PC-9 (cell line): ENCODE measurements around the gene CFAP74. TPM values are rescaled to one million over a fixed set of nuclear protein-coding genes. Genes with fewer than 3 reads are reported as not detected.

Experiments
- BruUV-seq: library from RNA; stranded (reverse); fragments of 400-500 nt; replicated peaks from 2 replicates; lab custom pipeline; 2021; lab: Mats Ljungman, UMichigan
- CTCF ChIA-PET: fragments of 300-600 bp; sonication (Branson Sonifier 250); formaldehyde crosslinking; loops from one replicate; lab custom pipeline; 2022; ENCODE audit warnings: antibody characterized with exemption; lab: Charles Lee
- POLR2A ChIA-PET: fragments of 300-600 bp; sonication (Branson Sonifier 250); formaldehyde crosslinking; loops from one replicate; lab custom pipeline; 2022; ENCODE audit warnings: antibody characterized with exemption; ENCODE audit not compliant: unreplicated experiment; lab: Charles Lee
- DNase-seq, 2 experiments: peaks; one replicate each; pipeline versions ENCODE4 v3.0.0 to v3.0.0-alpha.2; 2015 to 2022; ENCODE audit warnings: mixed read lengths in 1 of 2
- H2AFZ ChIP-seq: fragments of 200-600 bp; sonication (generic); 2 replicates; pipeline ENCODE4 v1.8.1; 2017; ENCODE audit warnings: antibody characterized with exemption
- H3F3A ChIP-seq: fragments of 200-600 bp; sonication (generic); 2 replicates; pipeline ENCODE4 v1.8.1; 2017; ENCODE audit warnings: antibody characterized with exemption, mild to moderate bottlenecking, low read depth; ENCODE audit not compliant: insufficient read depth
- H3K27ac ChIP-seq: fragments of 200-600 bp; sonication (generic); 2 replicates; pipeline ENCODE4 v1.6.1; 2016; ENCODE audit warnings: mixed run types
- H3K27me3 ChIP-seq: fragments of 200-600 bp; sonication (generic); 2 replicates; pipeline ENCODE4 v1.6.1; 2016; ENCODE audit warnings: low read depth, mixed run types; ENCODE audit not compliant: insufficient read depth
- H3K36me3 ChIP-seq: fragments of 200-600 bp; sonication (generic); 2 replicates; pipeline ENCODE4 v1.6.1; 2016; ENCODE audit warnings: low read depth, mixed run types
- H3K4me1 ChIP-seq: fragments of 200-600 bp; sonication (generic); replicated peaks from 2 replicates; pipeline ENCODE4 v1.6.1; 2016; ENCODE audit warnings: mixed run types; ENCODE audit not compliant: insufficient read depth
- H3K4me2 ChIP-seq: fragments of 200-600 bp; sonication (generic); 2 replicates; pipeline ENCODE4 v1.6.1; 2017; ENCODE audit warnings: mixed run types
- H3K4me3 ChIP-seq: fragments of 200-600 bp; sonication (generic); 2 replicates; pipeline ENCODE4 v1.6.1; 2016; ENCODE audit warnings: mixed run types
- H3K79me2 ChIP-seq: fragments of 200-600 bp; sonication (generic); 2 replicates; pipeline ENCODE4 v1.6.1; 2017; ENCODE audit warnings: low read depth, mixed run types
- H3K9me2 ChIP-seq: fragments of 200-600 bp; sonication (generic); 2 replicates; pipeline ENCODE4 v1.8.1; 2017; ENCODE audit warnings: mild to moderate bottlenecking; ENCODE audit not compliant: insufficient read depth
- H3K9me3 ChIP-seq: fragments of 200-600 bp; sonication (generic); 2 replicates; pipeline ENCODE4 v1.8.1; 2016; ENCODE audit warnings: low read depth; ENCODE audit not compliant: insufficient read depth
- H4K20me1 ChIP-seq: fragments of 200-600 bp; sonication (generic); 2 replicates; pipeline ENCODE4 v1.8.1; 2017; ENCODE audit not compliant: insufficient read depth
- EZH2 ChIP-seq: fragments of 200-600 bp; sonication (generic); IDR thresholded peaks from 2 replicates; pipeline ENCODE4 v1.8.0; 2017; ENCODE audit warnings: antibody characterized with exemption, low read depth
- intact Hi-C: fragments of 100-400 bp; cut with micrococcal nuclease; formaldehyde crosslinking; loops from one replicate; pipeline ENCODE4 v1.10.0; 2022; ENCODE audit not compliant: unreplicated experiment
- total RNA-seq: library from RNA; stranded (reverse); gene quantifications from 2 replicates; pipeline ENCODE4 v1.2.3, GENCODE V29; 2021
- TF ChIP-seq, protein P1 (sequence below): fragments of 200-600 bp; sonication (generic); conservative IDR thresholded peaks from 2 replicates; pipeline ENCODE4 v1.6.1; 2017; ENCODE audit warnings: mixed run types, antibody characterized with exemption, mild to moderate bottlenecking, moderate library complexity

The CFAP74 gene
- total RNA-seq, 1 experiment from 2014 or later = 2.8 TPM

DNA sequence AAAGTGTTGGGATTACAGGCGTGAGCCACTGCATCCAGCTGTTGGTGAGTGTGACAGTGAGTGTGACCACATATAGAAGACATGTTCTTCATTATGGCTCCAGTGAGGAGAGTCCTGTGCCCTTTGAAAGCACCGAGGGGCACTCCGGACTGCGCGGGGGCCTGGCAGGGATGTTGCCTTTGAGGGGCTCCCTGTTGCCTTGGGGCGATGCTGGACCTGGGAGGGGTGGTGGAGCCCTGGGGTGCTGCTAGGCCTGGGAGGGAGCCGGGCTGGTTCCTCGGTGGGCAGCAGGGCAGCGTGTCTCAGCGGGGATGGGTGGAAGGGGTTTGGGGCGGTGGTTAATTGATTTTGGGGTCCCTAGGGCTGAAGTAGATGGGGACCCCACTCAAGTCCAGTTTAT lies 25.5 kb downstream of the CFAP74 start:
- no peak for TF ChIP-seq EZH2
- TF ChIP-seq, protein P1, sequence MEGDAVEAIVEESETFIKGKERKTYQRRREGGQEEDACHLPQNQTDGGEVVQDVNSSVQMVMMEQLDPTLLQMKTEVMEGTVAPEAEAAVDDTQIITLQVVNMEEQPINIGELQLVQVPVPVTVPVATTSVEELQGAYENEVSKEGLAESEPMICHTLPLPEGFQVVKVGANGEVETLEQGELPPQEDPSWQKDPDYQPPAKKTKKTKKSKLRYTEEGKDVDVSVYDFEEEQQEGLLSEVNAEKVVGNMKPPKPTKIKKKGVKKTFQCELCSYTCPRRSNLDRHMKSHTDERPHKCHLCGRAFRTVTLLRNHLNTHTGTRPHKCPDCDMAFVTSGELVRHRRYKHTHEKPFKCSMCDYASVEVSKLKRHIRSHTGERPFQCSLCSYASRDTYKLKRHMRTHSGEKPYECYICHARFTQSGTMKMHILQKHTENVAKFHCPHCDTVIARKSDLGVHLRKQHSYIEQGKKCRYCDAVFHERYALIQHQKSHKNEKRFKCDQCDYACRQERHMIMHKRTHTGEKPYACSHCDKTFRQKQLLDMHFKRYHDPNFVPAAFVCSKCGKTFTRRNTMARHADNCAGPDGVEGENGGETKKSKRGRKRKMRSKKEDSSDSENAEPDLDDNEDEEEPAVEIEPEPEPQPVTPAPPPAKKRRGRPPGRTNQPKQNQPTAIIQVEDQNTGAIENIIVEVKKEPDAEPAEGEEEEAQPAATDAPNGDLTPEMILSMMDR = no peak
- POLR2A ChIA-PET = no interaction called here
- H3K27ac ChIP-seq = no peak overlapping the region
- no peaks in the 10 kb centered on the region for H3K9me3 ChIP-seq
- no peaks in the 10 kb centered on the region for H3K4me1 ChIP-seq
- H4K20me1 ChIP-seq = no peaks in the 10 kb centered on the region
- H3K4me2 ChIP-seq = no peak overlapping the region
- no TSS peak for BruUV-seq
- CTCF ChIA-PET = interaction anchor here (0.6 kb wide), 1 partner anchor 171 kb away, joined by 4 read pairs; no protein-coding TSS in a partner anchor
- intact Hi-C loops = no loop called here
- no peak overlapping the region for H3K4me3 ChIP-seq
- H3K36me3 ChIP-seq = no peaks in the 10 kb centered on the region
- no peaks in the 10 kb centered on the region for H3F3A ChIP-seq
- H3K9me2 ChIP-seq = no peaks in the 10 kb centered on the region
- H3K79me2 ChIP-seq = no peaks in the 10 kb centered on the region
- DNase-seq = no peak
- H2AFZ ChIP-seq = no peak overlapping the region
- peaks cover 35% of the 10 kb centered on the region for H3K27me3 ChIP-seq

DNA sequence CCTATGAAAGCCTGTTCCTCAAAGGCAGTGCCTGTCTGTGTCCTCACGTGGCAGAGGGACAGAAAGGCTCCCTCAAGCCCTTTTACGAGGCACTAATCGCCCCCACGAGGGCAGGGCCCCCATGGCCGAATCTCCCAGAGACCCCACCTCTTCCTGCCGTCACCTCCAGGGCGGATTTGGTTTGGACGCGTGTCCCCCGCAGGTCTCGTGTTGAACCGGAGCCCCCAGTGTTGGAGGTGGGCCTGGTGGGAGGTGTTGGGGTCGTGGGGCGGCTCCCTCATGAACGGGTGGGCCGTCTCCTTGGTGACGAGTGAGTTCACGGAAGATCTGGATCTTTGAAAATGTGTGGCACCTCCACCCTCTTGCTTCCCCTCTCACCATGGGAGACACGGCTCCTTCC lies 27.6 kb downstream of the CFAP74 start:
- H3K36me3 ChIP-seq = no peaks in the 10 kb centered on the region
- CTCF ChIA-PET = no interaction called here
- TF ChIP-seq, protein P1 = no peak
- no peak for TF ChIP-seq EZH2
- no peak overlapping the region for H2AFZ ChIP-seq
- H3F3A ChIP-seq = no peaks in the 10 kb centered on the region
- H3K4me2 ChIP-seq = no peak overlapping the region
- intact Hi-C loops = no loop called here
- no peaks in the 10 kb centered on the region for H3K9me3 ChIP-seq
- H3K9me2 ChIP-seq = no peaks in the 10 kb centered on the region
- no peak overlapping the region for H3K27ac ChIP-seq
- H3K79me2 ChIP-seq = no peaks in the 10 kb centered on the region
- no peak for DNase-seq
- BruUV-seq = no TSS peak
- no peaks in the 10 kb centered on the region for H4K20me1 ChIP-seq
- no peak overlapping the region for H3K4me3 ChIP-seq
- H3K4me1 ChIP-seq = no peaks in the 10 kb centered on the region
- POLR2A ChIA-PET = no interaction called here
- peaks cover 35% of the 10 kb centered on the region for H3K27me3 ChIP-seq

DNA sequence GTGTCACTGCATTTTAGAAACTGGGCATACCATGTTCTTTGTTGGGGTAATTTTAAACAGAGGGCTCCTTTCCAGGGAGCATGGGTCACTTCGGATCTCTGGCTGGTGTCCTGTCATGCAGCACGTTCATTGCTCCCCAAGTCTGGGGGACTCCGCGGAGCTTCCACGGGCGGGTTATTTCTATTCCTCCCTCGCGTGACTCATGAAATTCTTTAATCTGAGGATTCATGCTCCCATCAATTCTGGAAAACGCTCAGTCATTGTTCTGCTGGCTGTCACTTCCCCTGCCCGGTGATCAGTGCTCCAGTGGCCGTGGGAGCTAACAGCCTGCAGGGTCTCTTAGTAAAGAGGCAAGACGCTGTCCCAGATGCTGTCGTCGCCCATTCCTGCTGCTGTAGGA lies 28.1 kb downstream of the CFAP74 start:
- ChIA-PET CTCF (no interaction called here), POLR2A (no interaction called here)
- no peak for DNase-seq
- H3K79me2 ChIP-seq = no peaks in the 10 kb centered on the region
- no peak overlapping the region for H3K4me3 ChIP-seq
- H3K4me1 ChIP-seq = no peaks in the 10 kb centered on the region
- H3K36me3 ChIP-seq = no peaks in the 10 kb centered on the region
- no peak overlapping the region for H2AFZ ChIP-seq
- H3K9me3 ChIP-seq = no peaks in the 10 kb centered on the region
- TF ChIP-seq, protein P1 = no peak
- no peak for TF ChIP-seq EZH2
- H3K9me2 ChIP-seq = no peaks in the 10 kb centered on the region
- BruUV-seq = no TSS peak
- intact Hi-C loops = no loop called here
- H3K27me3 ChIP-seq = peaks cover 35% of the 10 kb centered on the region
- no peak overlapping the region for H3K4me2 ChIP-seq
- H3K27ac ChIP-seq = no peak overlapping the region
- H4K20me1 ChIP-seq = no peaks in the 10 kb centered on the region
- no peaks in the 10 kb centered on the region for H3F3A ChIP-seq
